ENCODE data around the gene UBA3.
A peak's percentile ranks its signal among the peaks of the same experiment; 100 is the strongest.

UBA3 gene

DNA sequence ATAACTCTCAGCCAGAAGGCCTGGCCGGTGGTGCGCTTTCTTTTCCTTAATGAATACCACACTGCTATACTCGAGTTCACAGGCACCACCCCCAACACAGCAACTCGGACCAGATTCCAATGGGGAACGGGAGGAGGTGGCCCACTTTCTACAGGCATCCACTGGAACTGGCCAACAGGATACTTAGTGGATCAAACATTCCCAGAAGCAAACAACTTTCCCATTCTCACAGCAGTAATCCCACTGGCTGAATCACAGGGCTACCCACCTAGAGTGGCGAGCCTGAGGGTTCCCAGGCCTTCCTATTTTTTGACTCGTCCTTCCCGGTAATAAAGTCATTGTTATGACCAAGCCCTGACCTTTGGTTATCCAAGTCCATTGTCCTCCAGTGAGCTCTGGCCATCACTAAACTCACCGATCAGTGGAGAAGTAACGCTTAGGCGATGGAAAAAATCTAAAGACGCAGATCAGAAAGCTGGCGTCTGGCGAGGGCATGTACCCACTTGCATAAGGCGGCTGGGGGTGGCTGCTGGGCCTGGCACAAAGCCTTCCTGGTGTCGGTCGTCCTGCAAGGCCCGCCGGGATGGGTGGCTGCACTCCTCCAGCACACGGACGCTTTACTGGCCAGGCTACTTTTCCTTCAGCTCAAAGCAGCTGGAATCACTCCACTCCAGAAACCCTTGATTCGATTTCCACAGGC, 67.9 kb downstream of the UBA3 start:
- TF ChIP-seq, protein P1, sequence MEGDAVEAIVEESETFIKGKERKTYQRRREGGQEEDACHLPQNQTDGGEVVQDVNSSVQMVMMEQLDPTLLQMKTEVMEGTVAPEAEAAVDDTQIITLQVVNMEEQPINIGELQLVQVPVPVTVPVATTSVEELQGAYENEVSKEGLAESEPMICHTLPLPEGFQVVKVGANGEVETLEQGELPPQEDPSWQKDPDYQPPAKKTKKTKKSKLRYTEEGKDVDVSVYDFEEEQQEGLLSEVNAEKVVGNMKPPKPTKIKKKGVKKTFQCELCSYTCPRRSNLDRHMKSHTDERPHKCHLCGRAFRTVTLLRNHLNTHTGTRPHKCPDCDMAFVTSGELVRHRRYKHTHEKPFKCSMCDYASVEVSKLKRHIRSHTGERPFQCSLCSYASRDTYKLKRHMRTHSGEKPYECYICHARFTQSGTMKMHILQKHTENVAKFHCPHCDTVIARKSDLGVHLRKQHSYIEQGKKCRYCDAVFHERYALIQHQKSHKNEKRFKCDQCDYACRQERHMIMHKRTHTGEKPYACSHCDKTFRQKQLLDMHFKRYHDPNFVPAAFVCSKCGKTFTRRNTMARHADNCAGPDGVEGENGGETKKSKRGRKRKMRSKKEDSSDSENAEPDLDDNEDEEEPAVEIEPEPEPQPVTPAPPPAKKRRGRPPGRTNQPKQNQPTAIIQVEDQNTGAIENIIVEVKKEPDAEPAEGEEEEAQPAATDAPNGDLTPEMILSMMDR (IDR thresholded peaks at IDR 0.05; ENCODE audit: low read depth, low read length), result no peak
- Histone ChIP-seq H3K4me3 (ENCODE audit: low read depth, low read length) (peak overlapping the region; percentile 74), H3K27me3 (no peaks in the 10 kb centered on the region), H3K9me3 (no peaks in the 10 kb centered on the region), H3K4me1 (peaks cover 11% of the 10 kb centered on the region; the same call in 1 of the 2 replicates), H3K36me3 (peaks cover 5% of the 10 kb centered on the region)
- peak; percentile 27 for DNase-seq

DNA sequence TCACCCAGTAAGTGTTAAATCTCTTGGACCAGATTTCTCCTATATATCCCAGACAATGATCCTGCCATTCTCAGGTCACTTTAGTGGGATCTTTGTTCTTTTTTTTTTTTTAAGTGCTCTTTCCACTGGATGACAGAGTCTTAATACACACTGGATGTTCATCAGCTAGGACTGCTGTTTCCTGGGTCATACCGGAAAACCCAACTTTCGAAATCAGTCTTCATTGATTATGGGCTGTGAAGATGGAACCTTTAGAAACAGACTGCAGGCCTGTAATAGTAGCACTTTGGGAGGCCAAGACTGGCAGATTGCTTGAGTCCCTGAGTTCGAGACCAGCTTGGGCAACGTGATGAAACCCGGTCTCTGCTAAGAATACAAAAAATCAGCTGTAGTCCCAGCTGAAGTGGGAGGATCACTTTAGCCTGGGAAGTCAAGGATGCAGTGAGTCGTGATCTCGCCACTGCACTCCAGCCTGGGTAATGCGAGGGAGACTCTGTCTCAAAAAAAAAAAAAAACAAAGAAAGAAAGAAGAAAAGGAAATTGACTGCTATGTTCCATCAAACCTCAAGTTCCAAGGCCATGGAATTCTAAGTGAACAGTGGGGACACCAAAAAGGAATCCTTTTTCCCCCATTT, 69.0 kb downstream of the UBA3 start:
- peaks cover 5% of the 10 kb centered on the region for H3K36me3 ChIP-seq
- no peaks in the 10 kb centered on the region for H3K9me3 ChIP-seq
- 0 out of 2 replicates have a peak, but pooled peaks cover 6% of the 10 kb centered on the region for H3K4me1 ChIP-seq
- H3K4me3 ChIP-seq (ENCODE audit: low read depth, low read length), result no peak overlapping the region
- TF ChIP-seq, protein P1 (IDR thresholded peaks at IDR 0.05; ENCODE audit: low read depth, low read length), result no peak
- no peaks in the 10 kb centered on the region for H3K27me3 ChIP-seq
- no peak for DNase-seq

DNA sequence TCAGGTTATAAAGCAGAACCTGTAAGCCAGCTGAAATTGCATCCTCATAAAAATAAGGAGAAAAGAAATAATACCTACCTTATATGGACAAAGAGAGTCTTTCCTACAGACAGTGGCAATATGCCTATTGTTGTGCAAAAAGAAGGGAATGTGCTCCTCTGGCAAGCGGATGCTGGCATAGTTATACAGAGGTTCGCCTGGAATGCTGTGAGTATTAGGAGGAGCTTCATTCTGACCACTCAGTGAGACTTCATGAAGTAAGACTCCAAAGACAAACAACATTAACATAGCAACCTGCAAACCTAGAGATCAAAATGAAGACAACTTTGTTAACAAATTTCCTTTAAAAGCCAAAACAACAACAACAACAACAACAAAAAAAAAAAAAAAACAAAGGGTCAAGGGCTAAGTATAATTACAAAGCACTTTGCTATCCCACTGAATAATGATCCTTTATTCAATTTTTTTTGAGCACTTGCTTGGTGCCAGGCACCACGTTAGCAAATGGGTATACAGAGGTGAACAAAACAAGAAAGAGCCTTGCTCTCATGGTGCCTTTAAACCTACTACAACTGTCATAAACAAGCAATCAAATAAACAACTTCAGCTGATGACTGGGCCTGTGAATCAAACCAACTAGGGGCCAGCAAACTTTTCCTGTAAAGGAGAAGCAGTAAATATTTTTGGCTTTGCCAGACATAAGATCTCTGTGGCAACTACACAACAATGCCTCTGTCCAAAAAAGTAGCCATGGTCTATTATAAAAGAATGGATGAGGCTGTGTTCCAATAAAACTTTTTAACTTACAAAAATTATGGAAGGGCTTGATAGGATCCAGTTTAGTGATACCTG, 70.4 kb downstream of the UBA3 start:
- no peak overlapping the region for H3K4me3 ChIP-seq (ENCODE audit: low read depth, low read length)
- TF ChIP-seq, protein P1 (IDR thresholded peaks at IDR 0.05; ENCODE audit: low read depth, low read length), result no peak

DNA sequence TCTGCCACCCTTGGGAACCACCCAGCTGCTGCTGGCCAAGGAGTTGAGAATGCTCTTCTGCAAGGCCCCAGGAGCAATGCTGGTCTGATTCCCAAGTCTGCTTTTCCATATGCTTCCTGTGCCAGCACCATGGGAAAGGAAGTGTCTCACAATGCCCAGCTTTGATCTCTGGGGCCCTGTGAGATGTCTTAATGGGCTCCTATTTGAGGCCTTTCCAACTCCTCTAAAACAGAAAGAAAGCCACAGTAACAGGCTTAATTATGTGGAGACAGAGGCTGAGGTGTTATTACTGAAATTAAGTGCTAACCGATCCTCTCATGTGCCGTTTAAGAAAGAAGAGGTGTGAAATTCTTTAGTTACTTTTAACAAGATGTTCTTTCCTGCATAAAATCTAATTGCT, 71.2 kb downstream of the UBA3 start:
- Histone ChIP-seq H3K4me1 (0 out of 2 replicates have a peak, but pooled peaks cover 6% of the 10 kb centered on the region), H3K9me3 (no peaks in the 10 kb centered on the region), H3K4me3 (ENCODE audit: low read depth, low read length) (no peak overlapping the region), H3K36me3 (peaks cover 5% of the 10 kb centered on the region), H3K27me3 (no peaks in the 10 kb centered on the region)
- TF ChIP-seq, protein P1 (IDR thresholded peaks at IDR 0.05; ENCODE audit: low read depth, low read length), result no peak
- DNase-seq, result no peak

More for the DNA sequence above, 70.4 kb downstream of the UBA3 start:
- Histone ChIP-seq H3K27me3 (no peaks in the 10 kb centered on the region), H3K36me3 (peaks cover 5% of the 10 kb centered on the region), H3K4me1 (0 out of 2 replicates have a peak, but pooled peaks cover 6% of the 10 kb centered on the region), H3K9me3 (no peaks in the 10 kb centered on the region)
- DNase-seq, result no peak

DNA sequence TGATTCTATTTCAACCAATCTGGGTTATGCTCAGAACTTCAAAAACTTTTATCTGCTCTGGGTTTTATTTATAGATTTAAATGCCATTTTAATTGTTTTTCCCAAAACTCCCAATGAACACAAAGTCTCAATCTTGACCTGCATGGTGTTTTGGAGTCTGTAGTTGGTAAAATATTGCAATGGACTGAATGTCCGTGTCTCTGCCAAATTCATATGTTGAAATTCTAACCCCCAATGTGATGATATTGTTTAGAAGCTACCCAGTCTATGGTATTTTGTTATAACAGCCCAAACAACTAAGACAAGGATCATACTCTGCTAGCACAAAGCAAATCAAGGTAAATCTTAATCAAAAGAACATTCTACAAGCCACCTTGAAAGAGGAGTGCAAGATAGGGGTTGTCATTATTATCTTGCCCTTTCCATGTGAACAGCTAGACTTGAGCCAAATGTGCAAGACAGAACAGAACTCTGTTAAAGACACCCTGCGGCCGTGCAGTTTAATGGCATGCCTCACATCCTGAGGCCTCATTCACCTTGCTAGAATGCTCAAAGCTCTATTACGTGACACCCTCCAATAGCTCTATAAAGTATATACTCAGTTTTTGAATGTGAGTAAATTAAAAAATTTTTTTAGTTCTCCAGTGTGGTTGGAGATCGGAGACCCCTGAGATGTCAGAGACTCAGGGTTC, 74.2 kb downstream of the UBA3 start:
- Histone ChIP-seq H3K36me3 (peaks cover 8% of the 10 kb centered on the region), H3K27me3 (no peaks in the 10 kb centered on the region), H3K4me1 (no peaks in the 10 kb centered on the region), H3K4me3 (ENCODE audit: low read depth, low read length) (no peak overlapping the region), H3K9me3 (no peaks in the 10 kb centered on the region)
- no peak for DNase-seq
- TF ChIP-seq, protein P1 (IDR thresholded peaks at IDR 0.05; ENCODE audit: low read depth, low read length), result no peak
